Kasumi-1 (cell line): ENCODE data around the gene ABCA13.
"Not testable (repeated sequence)": the region's sequence is repeated elsewhere in the genome, so short reads cannot be mapped to it uniquely, and the experiment has no call there.

Source experiments
- DNase-seq, 2 experiments: peaks; one replicate each; lab custom pipeline; 2025; lab: John Stamatoyannopoulos, UW

ABCA13 gene, protein sequence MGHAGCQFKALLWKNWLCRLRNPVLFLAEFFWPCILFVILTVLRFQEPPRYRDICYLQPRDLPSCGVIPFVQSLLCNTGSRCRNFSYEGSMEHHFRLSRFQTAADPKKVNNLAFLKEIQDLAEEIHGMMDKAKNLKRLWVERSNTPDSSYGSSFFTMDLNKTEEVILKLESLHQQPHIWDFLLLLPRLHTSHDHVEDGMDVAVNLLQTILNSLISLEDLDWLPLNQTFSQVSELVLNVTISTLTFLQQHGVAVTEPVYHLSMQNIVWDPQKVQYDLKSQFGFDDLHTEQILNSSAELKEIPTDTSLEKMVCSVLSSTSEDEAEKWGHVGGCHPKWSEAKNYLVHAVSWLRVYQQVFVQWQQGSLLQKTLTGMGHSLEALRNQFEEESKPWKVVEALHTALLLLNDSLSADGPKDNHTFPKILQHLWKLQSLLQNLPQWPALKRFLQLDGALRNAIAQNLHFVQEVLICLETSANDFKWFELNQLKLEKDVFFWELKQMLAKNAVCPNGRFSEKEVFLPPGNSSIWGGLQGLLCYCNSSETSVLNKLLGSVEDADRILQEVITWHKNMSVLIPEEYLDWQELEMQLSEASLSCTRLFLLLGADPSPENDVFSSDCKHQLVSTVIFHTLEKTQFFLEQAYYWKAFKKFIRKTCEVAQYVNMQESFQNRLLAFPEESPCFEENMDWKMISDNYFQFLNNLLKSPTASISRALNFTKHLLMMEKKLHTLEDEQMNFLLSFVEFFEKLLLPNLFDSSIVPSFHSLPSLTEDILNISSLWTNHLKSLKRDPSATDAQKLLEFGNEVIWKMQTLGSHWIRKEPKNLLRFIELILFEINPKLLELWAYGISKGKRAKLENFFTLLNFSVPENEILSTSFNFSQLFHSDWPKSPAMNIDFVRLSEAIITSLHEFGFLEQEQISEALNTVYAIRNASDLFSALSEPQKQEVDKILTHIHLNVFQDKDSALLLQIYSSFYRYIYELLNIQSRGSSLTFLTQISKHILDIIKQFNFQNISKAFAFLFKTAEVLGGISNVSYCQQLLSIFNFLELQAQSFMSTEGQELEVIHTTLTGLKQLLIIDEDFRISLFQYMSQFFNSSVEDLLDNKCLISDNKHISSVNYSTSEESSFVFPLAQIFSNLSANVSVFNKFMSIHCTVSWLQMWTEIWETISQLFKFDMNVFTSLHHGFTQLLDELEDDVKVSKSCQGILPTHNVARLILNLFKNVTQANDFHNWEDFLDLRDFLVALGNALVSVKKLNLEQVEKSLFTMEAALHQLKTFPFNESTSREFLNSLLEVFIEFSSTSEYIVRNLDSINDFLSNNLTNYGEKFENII (N-terminal part only)

DNA sequence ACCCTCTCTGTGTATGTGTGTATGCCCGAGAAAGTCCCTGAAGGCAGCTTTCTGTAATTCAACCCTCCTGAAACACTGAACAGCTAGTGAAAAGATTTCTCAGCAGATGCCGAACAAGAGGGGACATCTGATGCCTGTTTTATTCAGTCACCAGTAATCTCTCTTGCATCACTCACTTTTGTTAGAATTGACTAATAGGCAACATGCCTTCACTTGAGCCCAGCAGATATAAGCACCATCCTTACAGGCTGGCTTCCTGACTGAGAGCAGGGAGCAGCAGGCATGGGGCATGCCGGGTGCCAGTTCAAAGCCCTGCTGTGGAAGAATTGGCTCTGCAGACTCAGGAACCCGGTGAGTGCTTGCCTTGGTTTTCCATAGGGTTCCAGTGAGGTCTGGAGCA is at the start of gene ABCA13:
TSS of gene ABCA13 (plus strand) at position 257 of the 400 bp plus-strand sequence. CDS start at position 283, 26 bp downstream.
- no peak for DNase-seq

DNA sequence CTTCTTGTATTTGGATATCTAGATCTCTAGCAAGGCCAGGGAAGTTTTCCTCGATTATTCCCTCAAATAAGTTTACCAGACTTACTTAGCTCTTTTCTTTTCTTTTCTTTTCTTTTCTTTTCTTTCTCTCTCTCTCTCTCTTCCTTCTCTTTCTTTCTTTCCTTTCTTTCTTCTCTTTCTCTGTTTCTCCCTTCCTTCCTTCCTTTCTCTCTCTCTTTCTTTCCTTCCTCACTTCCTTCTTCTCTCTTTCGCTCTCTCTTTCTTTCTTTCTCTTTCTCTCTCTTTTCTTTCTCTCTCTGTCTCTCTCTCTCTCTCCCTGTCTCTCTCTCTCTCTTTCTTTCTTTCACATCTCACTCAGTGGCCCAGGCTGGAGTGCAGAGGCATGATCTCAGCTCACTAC is 45.2 kb upstream of the ABCA13 start:
- DNase-seq, result no peak

DNA sequence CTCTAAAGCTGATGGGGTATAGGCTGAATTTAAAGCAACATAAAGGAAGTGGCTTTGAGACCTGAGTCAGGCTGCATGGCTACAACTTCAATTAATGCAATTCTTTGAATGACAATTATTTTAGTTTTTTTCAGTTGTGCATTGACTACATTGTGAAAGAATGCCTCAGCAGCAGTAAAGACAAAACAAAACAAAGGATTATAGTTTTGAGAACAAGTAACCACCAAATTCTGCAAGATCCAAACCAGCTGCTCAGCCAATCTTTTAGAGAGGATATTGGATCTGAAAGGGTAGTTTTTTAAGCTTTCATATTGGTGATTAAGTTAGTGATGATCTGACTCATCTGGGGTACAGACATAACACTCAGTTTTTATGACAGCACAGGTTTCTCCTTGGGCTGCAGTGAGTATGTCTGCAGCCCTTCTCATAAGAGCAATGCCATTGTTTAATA is 40.6 kb upstream of the ABCA13 start:
- no peak for DNase-seq

DNA sequence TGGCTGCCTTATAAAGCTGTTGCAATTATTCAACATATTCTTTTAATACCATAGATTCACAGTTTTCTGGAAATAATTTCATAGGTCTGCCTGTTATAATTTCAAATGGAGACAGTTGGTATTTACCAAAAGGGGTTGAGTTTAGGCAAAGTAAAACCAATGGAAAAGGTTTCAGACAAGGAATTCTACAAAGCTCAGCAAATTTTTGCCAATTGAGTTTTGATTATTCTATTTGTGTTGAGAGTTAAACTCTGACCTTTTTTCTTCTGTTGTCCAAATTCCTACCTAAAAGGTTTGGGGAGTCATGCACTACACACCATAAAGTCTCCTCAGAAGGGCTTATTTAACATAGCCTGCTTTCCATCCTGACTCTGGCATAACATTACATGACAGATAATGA is 38.5 kb upstream of the ABCA13 start:
- no peak for DNase-seq

DNA sequence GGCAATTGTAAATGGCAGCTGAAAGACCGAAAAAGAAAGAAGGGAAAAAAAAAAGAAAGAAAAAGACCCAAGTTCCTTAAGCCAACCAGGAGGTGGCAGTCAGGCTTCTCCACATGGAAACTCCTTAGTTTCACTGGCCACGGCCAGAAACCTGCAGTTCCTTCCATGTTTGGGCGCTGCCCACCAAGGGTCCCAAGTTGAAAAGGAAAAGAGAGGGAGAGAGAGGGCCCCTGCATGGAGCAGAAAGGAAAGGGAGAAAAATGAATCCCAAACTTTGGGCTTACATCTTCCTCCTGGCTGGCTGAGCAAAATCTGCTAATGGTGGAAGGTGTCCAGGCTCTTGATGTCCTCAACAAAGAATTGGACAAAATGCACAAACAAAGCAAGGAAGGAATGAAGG is 31.8 kb upstream of the ABCA13 start:
- no peak for DNase-seq

DNA sequence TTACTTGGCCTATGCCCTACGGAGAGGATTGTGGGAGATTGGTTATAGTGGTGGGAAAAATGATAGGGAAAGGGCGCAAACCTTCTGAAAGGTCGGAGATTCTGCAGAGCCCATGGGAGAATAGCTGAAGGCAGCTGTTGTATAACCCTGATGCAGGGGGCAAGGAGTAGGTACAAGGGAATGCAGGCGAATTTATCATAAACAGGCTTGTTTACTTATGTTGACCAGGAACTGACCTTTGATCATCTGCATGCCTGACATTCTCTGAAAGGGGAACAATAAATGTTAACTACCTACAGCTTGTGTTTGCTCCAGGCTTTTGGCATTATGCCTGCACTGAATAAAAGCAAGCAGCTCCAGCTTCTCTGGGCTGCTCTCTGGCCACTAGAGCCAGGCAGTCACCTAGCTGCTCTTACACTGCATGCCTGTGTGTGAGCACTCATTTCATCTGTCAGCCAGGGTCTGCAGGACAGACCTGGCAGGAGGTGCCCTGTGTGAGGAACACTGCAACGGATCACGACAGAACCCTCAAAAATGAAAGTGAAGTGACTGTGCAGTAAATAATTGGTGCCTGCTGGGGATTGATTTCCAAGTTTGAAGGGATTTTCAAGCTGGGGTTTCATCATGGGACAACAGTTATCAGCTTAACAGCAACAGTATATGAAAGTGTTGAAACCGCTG is 31.1 kb upstream of the ABCA13 start:
- DNase-seq, result no peak

DNA sequence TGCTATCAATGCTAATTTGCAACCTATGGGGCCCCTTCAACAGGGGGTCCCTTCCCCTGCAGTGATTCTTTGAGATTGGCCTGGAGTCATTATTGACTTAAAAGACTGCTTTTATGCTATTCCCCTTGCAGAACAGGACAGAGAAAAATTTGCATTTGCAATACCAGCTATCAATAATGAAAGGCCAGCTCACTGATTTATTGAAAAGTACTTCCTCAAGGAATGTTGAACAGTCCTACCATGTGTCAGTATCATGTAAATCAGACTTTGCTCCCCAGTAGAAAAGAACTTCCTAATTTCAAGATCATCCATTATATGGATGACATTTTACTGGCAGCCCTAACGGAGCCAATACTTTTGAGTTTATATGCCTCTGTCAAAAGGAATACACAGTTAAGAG is 29.7 kb upstream of the ABCA13 start:
- DNase-seq, result no peak

DNA sequence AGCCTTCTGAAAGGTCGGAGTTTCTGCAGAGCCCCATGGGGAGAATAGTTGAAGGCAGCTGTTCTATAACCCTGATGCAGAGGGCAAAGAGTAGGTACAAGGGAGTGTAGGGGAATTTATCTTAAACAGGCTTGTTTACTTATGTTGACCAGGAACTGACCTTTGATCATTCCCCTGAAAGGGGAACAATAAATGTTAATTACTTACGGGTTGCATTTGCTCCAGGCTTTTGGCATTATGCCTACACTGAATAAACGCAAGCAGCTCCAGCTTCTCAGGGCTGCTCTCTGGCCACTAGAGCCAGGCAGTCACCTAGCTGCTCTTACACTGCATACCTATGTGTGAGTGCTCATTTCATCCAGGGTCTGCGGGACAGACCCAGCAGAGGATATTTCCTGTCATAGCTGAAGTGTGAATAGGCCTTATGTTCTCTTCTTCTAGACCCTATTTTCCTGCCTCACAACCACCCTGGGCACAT is 26.9 kb upstream of the ABCA13 start:
- DNase-seq, result no peak

DNA sequence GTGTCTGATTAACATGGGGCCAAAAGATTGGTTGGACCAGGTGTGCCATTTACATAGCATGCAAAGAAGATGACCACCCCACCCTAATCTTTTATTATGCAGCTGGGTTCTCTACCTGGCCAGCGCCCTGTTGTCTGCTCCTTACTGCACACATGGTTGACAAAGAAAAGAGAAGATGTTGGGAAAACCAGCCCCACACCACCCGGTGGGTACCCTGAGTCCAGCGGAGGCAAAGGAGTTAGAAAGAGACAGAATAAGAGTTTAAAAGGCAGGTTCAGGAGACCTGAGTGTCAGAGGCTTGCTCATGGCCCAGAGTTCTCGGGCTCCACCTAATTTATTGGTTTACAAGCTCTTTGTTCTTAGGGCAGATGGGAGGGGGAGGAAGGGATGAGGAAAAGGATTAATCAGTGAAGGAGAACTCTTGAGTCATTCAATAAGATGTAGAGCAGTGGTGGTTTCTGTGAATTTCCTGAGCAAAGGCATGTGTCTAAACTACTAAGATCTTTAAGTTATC is 24.1 kb upstream of the ABCA13 start:
- no peak for DNase-seq

DNA sequence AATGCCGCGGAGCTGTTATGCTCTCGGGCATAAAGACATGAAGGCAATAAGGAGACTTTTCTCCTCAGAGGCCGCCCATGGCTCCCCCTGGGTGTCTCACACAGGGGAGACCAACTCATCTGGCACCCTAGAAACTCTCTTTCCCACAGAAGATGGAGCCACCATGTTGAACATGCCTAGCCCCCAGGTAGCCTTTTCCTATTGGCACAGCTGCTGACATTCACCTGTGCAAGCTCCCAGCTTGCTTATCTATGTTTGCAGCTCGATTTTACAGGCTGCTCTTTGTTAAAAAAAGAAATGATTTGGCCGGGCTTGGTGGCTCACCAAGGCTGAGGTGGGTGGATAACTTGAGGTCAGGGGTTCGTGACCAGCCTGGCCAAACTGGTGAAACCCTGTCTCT is 23.6 kb upstream of the ABCA13 start:
- DNase-seq, result not testable (repeated sequence)

DNA sequence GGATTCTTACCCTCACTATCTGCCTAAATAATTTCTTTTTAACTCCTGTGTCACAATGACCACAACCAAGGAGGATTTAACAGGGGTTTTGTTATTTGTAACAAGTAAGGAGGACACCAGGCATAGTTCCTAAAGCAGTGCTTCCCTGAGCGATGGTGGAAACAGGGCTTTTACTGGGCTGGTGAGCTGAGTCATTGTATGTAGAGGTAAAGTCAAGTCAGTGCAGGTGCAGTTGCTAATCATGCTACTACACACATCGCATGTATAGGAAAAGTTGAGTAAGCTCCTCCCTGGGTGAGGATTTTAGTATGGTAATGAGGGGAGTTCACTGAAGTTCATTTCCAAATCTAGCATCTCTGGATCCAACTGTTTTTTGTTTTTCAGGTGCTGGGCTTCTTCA is 22.9 kb upstream of the ABCA13 start:
- no peak for DNase-seq

DNA sequence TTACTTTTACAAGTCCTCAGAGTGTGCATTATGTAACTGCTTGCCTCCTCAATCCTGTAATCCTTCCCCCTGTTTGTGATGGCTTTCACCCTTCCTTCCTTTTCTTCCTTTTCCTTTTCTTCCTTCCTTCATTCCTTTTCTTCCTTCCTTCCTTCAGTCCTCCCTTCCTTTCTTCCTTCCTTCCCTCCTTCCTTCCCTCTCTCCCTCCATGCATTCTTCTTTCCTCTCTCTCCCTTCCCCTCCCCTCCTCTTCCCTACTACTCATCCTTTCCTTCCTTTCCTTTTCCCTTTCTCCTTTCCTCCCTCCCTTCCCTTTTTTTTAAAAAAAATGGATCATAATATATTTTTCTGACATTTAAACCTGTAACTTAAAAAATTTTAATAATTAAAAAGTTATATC is 22.2 kb upstream of the ABCA13 start:
- DNase-seq, result no peak

DNA sequence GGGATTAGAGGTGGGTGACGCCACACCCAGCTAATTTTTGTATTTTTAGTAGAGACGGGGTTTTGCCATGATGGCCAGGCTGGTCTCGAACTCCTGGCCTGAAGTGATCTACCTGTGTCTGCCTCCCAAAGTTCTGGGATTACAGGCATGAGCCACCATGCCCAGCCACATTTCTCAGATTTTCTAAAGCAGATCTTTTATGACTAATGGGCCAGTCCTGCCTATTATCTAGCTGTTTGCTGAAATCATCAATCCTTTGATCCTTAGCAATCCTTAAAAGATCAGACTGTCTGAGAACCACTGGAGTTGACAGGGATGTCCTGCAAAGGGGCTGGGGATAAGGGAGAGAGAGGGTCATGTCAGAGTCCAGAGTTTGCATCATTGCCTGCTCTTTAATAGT is 21.2 kb upstream of the ABCA13 start:
- DNase-seq, result no peak

DNA sequence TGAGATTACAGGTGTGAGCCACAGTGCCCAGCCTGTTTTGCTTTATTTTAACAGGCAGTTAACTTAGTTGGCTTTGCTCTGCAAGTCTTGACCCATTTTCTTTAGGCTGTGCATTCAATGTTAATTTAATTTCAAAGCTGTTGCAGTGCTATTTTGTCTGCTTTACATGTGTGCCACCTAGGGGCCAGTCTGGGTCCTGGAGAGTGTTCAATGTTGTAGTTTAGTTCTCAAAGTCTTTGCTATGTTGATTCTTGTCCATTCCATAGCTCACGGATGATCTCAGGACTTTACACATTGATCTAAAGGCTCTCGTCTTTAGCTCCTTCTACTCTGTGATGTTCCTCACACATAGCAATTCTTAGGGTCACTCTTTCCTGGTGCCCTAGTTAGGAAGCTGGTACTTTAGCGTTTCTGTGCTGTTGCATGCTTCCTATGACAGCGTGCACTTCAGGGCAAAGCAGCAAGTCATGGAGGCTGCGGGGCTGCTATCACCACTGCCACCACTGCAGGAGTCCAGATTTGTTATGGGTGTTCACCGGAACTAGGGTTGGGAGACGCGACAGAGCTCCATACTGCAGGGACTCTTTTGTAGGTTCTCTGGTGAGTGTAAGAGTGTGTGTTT is 16.4 kb upstream of the ABCA13 start:
- DNase-seq, result peak; percentile 72 to 84

DNA sequence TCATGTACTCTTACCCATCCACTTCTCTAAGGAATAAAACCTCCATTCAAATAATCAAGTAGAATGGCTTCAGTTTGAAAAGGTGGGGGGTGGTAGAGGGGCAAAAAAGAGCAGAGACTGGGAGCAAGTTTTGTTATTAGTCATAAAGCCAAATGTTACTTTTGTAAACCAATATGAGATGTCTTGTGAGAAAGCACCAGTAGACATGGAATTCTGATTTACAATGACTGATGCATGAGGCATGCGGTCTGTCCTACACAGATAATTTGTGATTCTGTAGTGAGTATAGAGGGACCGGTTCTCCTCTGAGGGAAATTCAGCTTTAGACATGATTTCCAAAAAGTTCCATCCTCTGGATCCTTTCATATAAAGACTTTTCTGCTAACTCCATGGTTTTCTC is 12.9 kb upstream of the ABCA13 start:
- DNase-seq, result no peak

DNA sequence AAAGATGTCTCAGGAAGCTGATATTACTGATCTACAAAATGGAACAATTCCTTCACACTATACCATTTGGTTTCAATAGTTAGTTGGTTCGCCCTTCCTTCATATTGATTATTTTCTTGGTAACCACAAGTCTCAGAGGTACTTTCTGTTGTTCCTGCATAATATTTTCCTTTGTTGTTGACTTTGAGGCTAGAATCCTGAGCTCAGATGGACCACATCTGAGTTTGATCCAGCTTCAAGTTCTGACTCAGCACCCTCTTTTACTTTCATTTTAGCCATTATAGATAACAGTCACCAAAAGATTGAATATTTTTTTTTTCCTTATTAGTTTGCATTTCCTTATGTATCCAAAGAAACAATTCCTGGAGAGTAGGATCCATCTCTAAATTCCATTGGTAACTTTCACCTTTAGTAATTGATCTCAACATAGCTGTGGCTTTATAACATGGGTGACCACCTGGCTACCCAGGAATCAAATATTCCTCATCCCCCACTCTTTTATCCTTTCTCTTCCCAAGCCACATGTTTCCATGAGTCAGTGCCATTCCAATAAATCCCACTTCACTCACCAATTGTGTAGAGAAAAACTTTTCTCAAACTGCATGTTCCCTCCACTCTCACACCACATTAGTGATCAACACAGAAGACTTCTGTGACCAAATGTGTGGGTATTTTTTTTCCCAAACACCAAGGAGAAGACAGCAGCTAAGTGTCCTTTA is 9.7 kb upstream of the ABCA13 start:
- no peak for DNase-seq

DNA sequence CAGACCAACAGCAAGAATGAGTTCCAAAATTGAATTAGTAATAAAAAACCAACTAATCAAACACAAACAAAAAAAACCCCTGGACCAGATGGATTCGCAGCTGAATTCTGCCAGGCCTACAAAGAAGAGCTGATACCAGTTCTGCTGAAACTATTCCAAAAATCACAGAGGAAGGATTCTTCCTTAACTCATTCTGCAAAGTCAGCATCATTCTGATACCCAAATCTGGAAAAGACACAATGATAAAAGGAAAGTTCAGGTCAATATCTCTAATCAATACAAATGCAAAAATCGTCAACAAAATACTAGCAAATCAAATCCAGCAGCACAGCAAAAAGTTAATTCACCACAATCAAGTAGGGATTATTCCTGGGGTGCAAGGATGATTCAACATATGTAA is 6.1 kb upstream of the ABCA13 start:
- DNase-seq, result no peak

DNA sequence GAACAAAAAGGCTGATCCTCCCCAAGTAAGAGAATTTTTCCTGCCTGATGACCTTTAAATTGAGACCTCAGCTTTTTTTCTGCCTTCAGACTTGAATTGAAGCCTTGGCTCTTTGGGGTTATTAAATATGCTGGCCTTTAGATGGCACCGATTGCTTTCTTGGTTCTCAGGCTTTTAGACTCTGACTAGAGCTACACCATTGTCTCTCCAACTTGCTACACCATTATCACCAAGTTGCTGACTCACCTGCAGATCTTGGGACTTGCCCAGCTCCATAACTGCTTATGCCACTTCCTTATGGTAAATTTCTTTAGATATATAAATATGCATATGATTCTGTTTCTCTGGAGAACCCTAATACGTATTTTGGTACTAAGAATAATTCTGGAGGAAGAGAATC is 3.1 kb upstream of the ABCA13 start:
- no peak for DNase-seq

DNA sequence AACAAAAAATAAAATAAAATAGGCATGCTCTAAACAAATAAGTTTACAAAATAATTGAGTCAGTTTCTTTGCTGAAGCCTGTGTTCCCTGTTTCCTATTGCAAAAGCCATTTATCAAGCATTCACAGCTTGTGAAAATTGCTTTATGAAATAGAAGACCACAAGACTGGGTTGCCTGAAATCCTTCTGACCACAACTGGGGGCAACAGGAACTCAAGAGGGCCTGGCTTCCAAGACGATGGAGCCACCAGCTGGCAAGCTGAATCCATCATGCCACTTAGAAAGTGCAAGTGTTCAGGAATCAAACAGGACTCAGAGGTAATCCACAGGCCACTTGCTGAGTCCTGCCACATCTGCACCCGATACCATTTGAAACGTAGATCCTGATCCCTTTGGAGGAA is 752 bp upstream of the ABCA13 start:
- DNase-seq, result no peak

DNA sequence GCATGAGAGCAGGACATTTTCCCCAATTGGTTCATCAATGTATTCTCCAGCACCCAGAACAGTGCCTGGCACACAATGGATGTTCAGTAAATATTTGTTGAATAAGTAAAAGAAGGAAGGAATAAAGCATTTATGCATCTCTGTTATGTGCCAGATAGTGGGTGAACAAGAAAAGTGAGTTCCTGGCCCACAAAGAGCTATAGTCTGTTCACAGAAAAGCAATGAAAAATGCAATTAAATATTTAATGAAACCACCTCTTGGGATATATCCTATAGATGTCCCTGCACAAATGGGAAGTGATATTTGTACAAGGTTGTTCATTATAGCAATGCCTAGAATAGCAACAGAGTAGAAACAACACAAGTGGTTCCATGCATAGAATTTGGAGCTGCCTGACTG is 2.1 kb downstream of the ABCA13 start:
- no peak for DNase-seq
